Mesodermal cell (in vitro differentiated cells): ENCODE data around the gene FAN1.

ENCODE experiments used
- H3K27ac ChIP-seq: 2 replicates; pipeline ENCODE4 v1.7.0; 2013; ENCODE audit warnings: mild to moderate bottlenecking, low read depth, low read length, moderate library complexity; ENCODE audit not compliant: severe bottlenecking
- H3K36me3 ChIP-seq: 2 replicates; pipeline ENCODE4 v1.7.1; 2013; ENCODE audit warnings: mild to moderate bottlenecking, low read length, moderate library complexity; ENCODE audit not compliant: control insufficient read depth, insufficient read depth
- H3K4me1 ChIP-seq: one replicate; pipeline ENCODE4 v1.7.1; 2013; ENCODE audit warnings: mild to moderate bottlenecking, low read length; ENCODE audit not compliant: insufficient read depth, control insufficient read depth, poor library complexity, severe bottlenecking
- H3K4me3 ChIP-seq: 2 replicates; pipeline ENCODE4 v1.7.0; 2013; ENCODE audit warnings: low read length, control low read depth, mild to moderate bottlenecking; ENCODE audit not compliant: insufficient read depth, poor library complexity, severe bottlenecking; ENCODE audit errors: extremely low read depth
- H3K9me3 ChIP-seq: 2 replicates; pipeline ENCODE4 v1.7.1; 2013; ENCODE audit warnings: mild to moderate bottlenecking, low read length, moderate library complexity; ENCODE audit not compliant: control insufficient read depth
- WGBS, 2 experiments: methylation state at CpG; one replicate each; pipeline ENCODE4 v1.1.5; 2013; ENCODE audit warnings: missing lambda C conversion rate in 2 of 2; ENCODE audit not compliant: insufficient coverage in 2 of 2; 5-methylcytosine and 5-hydroxymethylcytosine counted together

The FAN1 gene

DNA sequence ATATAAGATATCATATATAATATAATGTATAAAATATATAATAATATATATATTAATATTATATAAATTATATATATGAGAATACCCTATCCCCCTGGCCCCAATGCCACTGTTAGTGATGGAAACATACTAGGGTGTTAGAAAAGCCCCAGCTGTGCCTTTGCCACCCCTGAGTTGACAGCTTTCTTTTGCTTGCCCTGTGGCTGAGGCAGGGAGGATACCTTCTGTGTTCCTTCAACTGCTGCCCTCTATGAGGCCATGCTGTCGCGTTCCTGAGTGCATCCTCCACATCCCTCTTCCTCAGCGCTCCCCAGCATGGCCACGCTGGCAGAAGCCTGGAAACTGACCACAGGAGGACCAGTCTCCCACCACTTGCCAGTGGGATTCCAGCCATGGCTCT lies 26.3 kb downstream of the FAN1 start:
- Histone ChIP-seq H3K27ac (no peak overlapping the region), H3K4me1 (peaks cover 2% of the 10 kb centered on the region), H3K4me3 (no peak overlapping the region), H3K36me3 (peaks cover 63% of the 10 kb centered on the region), H3K9me3 (no peaks in the 10 kb centered on the region)
- 91 to 92% methylated on average over 4 of the region's 4 CpGs for WGBS, 2 experiments

DNA sequence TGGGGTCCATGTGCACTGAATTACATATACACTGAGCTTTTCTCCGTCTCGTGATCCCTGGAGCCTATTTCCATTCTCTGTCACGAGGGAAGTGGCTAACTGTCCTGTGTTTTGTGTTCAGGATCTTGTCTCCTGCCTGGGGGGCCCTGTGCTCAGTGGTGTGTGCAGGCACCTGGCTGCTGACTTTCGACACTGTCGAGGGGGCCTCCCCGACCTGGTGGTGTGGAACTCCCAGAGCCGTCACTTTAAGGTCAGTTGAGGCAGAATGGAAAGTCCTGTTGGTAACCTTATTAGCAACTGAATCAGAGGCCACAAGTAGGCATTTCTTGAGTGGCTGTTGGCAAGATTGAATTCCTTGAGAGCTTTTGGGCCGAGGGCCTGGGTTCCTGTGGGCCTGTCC lies 26.7 kb downstream of the FAN1 start:
- WGBS, 2 experiments = 93 to 97% methylated on average over 8 of the region's 8 CpGs
- no peaks in the 10 kb centered on the region for H3K9me3 ChIP-seq
- H3K36me3 ChIP-seq = peaks cover 63% of the 10 kb centered on the region
- H3K4me3 ChIP-seq = no peak overlapping the region
- H3K27ac ChIP-seq = no peak overlapping the region
- H3K4me1 ChIP-seq = no peaks in the 10 kb centered on the region

DNA sequence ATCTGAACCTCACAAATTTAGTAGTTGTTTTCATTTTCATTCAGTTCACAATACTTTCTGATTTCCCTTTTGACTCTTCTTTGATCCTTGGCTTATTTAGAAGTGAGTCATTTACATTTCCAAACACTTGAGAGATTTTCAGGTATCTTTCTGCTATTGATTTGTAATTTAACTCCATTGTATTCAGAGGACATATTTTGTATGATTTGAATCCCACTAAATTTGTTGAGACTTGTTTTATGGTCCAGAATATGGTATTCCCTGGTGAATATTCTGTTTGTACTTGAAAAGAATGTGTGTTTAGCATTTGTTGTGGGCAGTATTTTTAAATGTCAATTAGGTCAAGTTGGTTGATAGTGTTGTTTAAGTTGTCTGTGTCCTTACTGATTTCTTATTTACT lies 29.6 kb downstream of the FAN1 start:
- no peak overlapping the region for H3K4me3 ChIP-seq
- H3K36me3 ChIP-seq = peaks cover 59% of the 10 kb centered on the region
- H3K9me3 ChIP-seq = no peaks in the 10 kb centered on the region
- H3K4me1 ChIP-seq = no peaks in the 10 kb centered on the region
- no peak overlapping the region for H3K27ac ChIP-seq

- Histone ChIP-seq H3K27ac (no peak overlapping the region), H3K4me3 (no peak overlapping the region), H3K36me3 (peaks cover 86% of the 10 kb centered on the region), H3K9me3 (no peaks in the 10 kb centered on the region), H3K4me1 (no peaks in the 10 kb centered on the region)
- WGBS, 2 experiments = 92 to 100% methylated on average over 5 to 6 of the region's 7 CpGs
Observed at GRCh38 chr15:30939161-30939560, 35.4 kb downstream of the FAN1 start.

- Histone ChIP-seq H3K4me3 (no peak overlapping the region), H3K36me3 (peaks cover 88% of the 10 kb centered on the region), H3K4me1 (no peaks in the 10 kb centered on the region), H3K9me3 (no peaks in the 10 kb centered on the region), H3K27ac (no peak overlapping the region)
- 94 to 100% methylated on average over 2 to 3 of the region's 4 CpGs for WGBS, 2 experiments
Observed at GRCh38 chr15:30940359-30940758, 36.6 kb downstream of the FAN1 start.

- H3K36me3 ChIP-seq = peaks cover 93% of the 10 kb centered on the region
- WGBS, 2 experiments = 94 to 98% methylated on average over 10 to 13 of the region's 15 CpGs
Observed at GRCh38 chr15:30941520-30941919, 37.8 kb downstream of the FAN1 start.

GRCh38 chr15:30943654-30944335 lies 40.1 kb downstream of the FAN1 start:
- WGBS, 2 experiments = 95% methylated on average over 5 of the region's 8 CpGs
- Histone ChIP-seq H3K27ac (no peak overlapping the region), H3K4me1 (no peaks in the 10 kb centered on the region), H3K36me3 (peaks cover 85% of the 10 kb centered on the region), H3K4me3 (no peak overlapping the region), H3K9me3 (no peaks in the 10 kb centered on the region)

More at GRCh38 chr15:30941520-30941919, 37.8 kb downstream of the FAN1 start:
- no peak overlapping the region for H3K27ac ChIP-seq
- H3K9me3 ChIP-seq = no peaks in the 10 kb centered on the region
- no peaks in the 10 kb centered on the region for H3K4me1 ChIP-seq
- no peak overlapping the region for H3K4me3 ChIP-seq

- H3K4me1 ChIP-seq = peaks cover 14% of the 10 kb centered on the region
- no peak overlapping the region for H3K4me3 ChIP-seq
- peaks cover 90% of the 10 kb centered on the region for H3K36me3 ChIP-seq
- no peaks in the 10 kb centered on the region for H3K9me3 ChIP-seq
- H3K27ac ChIP-seq = no peak overlapping the region
- WGBS, 2 experiments = 91 to 98% methylated on average over 6 of the region's 7 CpGs
Observed at GRCh38 chr15:30953183-30953582, 49.5 kb downstream of the FAN1 start.

- peaks cover 90% of the 10 kb centered on the region for H3K36me3 ChIP-seq
- no peak overlapping the region for H3K4me3 ChIP-seq
- 73 to 88% methylated on average over 3 to 6 of the region's 7 CpGs for WGBS, 2 experiments
- peak overlapping the region; percentile 46 for H3K27ac ChIP-seq
- peaks cover 14% of the 10 kb centered on the region for H3K4me1 ChIP-seq
- H3K9me3 ChIP-seq = no peaks in the 10 kb centered on the region
Observed at GRCh38 chr15:30953731-30954378, 50.1 kb downstream of the FAN1 start.

DNA sequence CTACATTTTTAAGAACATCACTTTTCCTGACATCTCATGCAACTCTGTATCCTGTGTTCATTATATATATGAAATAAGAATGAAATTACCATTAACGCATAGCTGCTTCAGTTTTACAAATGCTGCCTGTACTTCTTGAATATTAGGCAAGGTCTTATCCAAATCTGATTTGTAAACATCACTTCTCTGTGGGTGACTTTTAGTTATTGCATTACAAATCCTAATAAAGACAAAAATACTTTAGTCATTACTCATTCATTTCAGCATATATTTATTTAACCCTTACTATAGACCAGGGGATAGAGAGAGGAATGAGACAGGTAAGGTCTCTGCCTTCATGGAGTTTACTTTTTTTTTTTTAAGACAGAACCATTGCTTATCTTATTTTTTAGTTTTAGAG lies 51.0 kb downstream of the FAN1 start:
- H3K4me3 ChIP-seq = no peak overlapping the region
- no peaks in the 10 kb centered on the region for H3K9me3 ChIP-seq
- no peak overlapping the region for H3K27ac ChIP-seq
- peaks cover 90% of the 10 kb centered on the region for H3K36me3 ChIP-seq
- 40% methylated on average over 1 of the region's 1 CpG; no CpG with 5 or more reads in 1 of the 2 experiments for WGBS, 2 experiments
- H3K4me1 ChIP-seq = peaks cover 14% of the 10 kb centered on the region
